Forelimb muscle (tissue), 1 donor: ENCODE measurements around the gene PYGO2. TPM values are rescaled to one million over a fixed set of nuclear protein-coding genes. Genes with fewer than 3 reads are reported as not detected.
A peak's percentile ranks its signal among the peaks of the same experiment; 100 is the strongest.
"Not testable (repeated sequence)": the region's sequence is repeated elsewhere in the genome, so short reads cannot be mapped to it uniquely, and the experiment has no call there.

Experiments
- DNase-seq: peaks from one replicate; pipeline ENCODE4 v3.0.0-alpha.2; 2013; ENCODE audit warnings: low read depth
- polyA plus RNA-seq: library from polyadenylated mRNA; unstranded; fragments of 120-200 nt; gene quantifications from one replicate; pipeline ENCODE4 v1.2.1, GENCODE V29; 2013; ENCODE audit not compliant: insufficient read length

Gene PYGO2
- polyA plus RNA-seq, 1 donor: 28.3 TPM

GRCh38 chr1:154982341-154982740 is 20.8 kb upstream of the PYGO2 start:
- no peak for DNase-seq

GRCh38 chr1:154978360-154978759 is 16.8 kb upstream of the PYGO2 start:
- no peak for DNase-seq

- not testable (repeated sequence) for DNase-seq
Measured at GRCh38 chr1:154977762-154978161, 16.2 kb upstream of the PYGO2 start.

GRCh38 chr1:154975409-154976059 is 14.0 kb upstream of the PYGO2 start:
- DNase-seq: no peak

GRCh38 chr1:154974808-154975408 is 13.3 kb upstream of the PYGO2 start:
- DNase-seq: peak; percentile 97

- peak; percentile 100 for DNase-seq
Measured at GRCh38 chr1:154974102-154974807, 12.7 kb upstream of the PYGO2 start, which contains the start of gene CKS1B. Gene CKS1B (plus strand): TSS chr1:154974681. CDS start chr1:154974746, 65 bp downstream.

- peak; percentile 79 for DNase-seq
Measured at GRCh38 chr1:154973344-154974101, 11.9 kb upstream of the PYGO2 start.

GRCh38 chr1:154972517-154973343 is 11.1 kb upstream of the PYGO2 start:
- no peak for DNase-seq

- DNase-seq: no peak
Measured at GRCh38 chr1:154972213-154972516, 10.6 kb upstream of the PYGO2 start.

- DNase-seq: no peak
Measured at GRCh38 chr1:154971341-154971998, 9.9 kb upstream of the PYGO2 start.

GRCh38 chr1:154970631-154971340 is 9.2 kb upstream of the PYGO2 start, which contains the start of gene SHC1:
Gene SHC1 (minus strand): TSS chr1:154970747. CDS start chr1:154970526, 221 bp downstream.
- peak; percentile 93 for DNase-seq

- DNase-seq: no peak
Measured at GRCh38 chr1:154969860-154970452, 8.4 kb upstream of the PYGO2 start.

GRCh38 chr1:154969246-154969645 is 7.7 kb upstream of the PYGO2 start:
- no peak for DNase-seq

- no peak for DNase-seq
Measured at GRCh38 chr1:154968731-154969130, 7.1 kb upstream of the PYGO2 start.

GRCh38 chr1:154967331-154967950 is 5.9 kb upstream of the PYGO2 start:
- no peak for DNase-seq

- no peak for DNase-seq
Measured at GRCh38 chr1:154966111-154966510, 4.5 kb upstream of the PYGO2 start.

- DNase-seq: no peak
Measured at GRCh38 chr1:154964359-154964758, 2.8 kb upstream of the PYGO2 start.

- no peak for DNase-seq
Measured at GRCh38 chr1:154963643-154964042, 2.1 kb upstream of the PYGO2 start.

- DNase-seq: no peak
Measured at GRCh38 chr1:154962795-154963330, 1.3 kb upstream of the PYGO2 start.
